Measurements from ENCODE around the gene CNKSR2.
A peak's percentile ranks its signal among the peaks of the same experiment; 100 is the strongest.

Gene CNKSR2

GRCh38 chrX:21369613-21370012, 4.6 kb upstream of the CNKSR2 start:
- no peak for TF ChIP-seq CTCF (IDR thresholded peaks at IDR 0.05; ENCODE audit: insufficient read depth, low read length, poor library complexity, severe bottlenecking)
- TF ChIP-seq EZH2phosphoT487 (conservative IDR thresholded peaks at IDR 0.05; ENCODE audit: low read length), result no peak
- no peaks in the 10 kb centered on the region for H3K36me3 ChIP-seq (ENCODE audit: low read length)
- no peak overlapping the region for H3K4me3 ChIP-seq (ENCODE audit: insufficient read depth, low read length, poor library complexity, severe bottlenecking)
- no peak overlapping the region for H3K27ac ChIP-seq (ENCODE audit: low read depth, low read length)
- H3K9me2 ChIP-seq (replicated peaks; ENCODE audit: insufficient read depth, low read length), result no peaks in the 10 kb centered on the region
- no peaks in the 10 kb centered on the region for H4K20me1 ChIP-seq (ENCODE audit: low read depth, low read length)
- H3K27me3 ChIP-seq (ENCODE audit: low read length), result no peaks in the 10 kb centered on the region
- H3K9ac ChIP-seq (ENCODE audit: low read length), result no peak overlapping the region
- H3F3A ChIP-seq (ENCODE audit: insufficient read depth), result no peaks in the 10 kb centered on the region
- H3K4me2 ChIP-seq (ENCODE audit: low read depth, low read length, poor library complexity, severe bottlenecking), result no peak overlapping the region
- no peaks in the 10 kb centered on the region for H3K79me2 ChIP-seq (ENCODE audit: insufficient read depth, low read length)
- H2AFZ ChIP-seq (ENCODE audit: low read depth, low read length, severe bottlenecking), result no peak overlapping the region
- H3K9me3 ChIP-seq (ENCODE audit: insufficient read depth, low read length), result no peaks in the 10 kb centered on the region

GRCh38 chrX:21373001-21373400, 1.2 kb upstream of the CNKSR2 start:
- Histone ChIP-seq H3K36me3 (ENCODE audit: low read length) (no peaks in the 10 kb centered on the region), H3K79me2 (ENCODE audit: insufficient read depth, low read length) (peaks cover 6% of the 10 kb centered on the region; the same call in 1 of the 2 replicates), H3K27me3 (ENCODE audit: low read length) (no peaks in the 10 kb centered on the region), H3K4me2 (ENCODE audit: low read depth, low read length, poor library complexity, severe bottlenecking) (peak overlapping the region; percentile 88), H3F3A (ENCODE audit: insufficient read depth) (no peaks in the 10 kb centered on the region), H3K9me3 (ENCODE audit: insufficient read depth, low read length) (no peaks in the 10 kb centered on the region), H4K20me1 (ENCODE audit: low read depth, low read length) (no peaks in the 10 kb centered on the region), H3K9ac (ENCODE audit: low read length) (peak overlapping the region; percentile 83), H3K27ac (ENCODE audit: low read depth, low read length) (no peak overlapping the region), H3K4me3 (ENCODE audit: insufficient read depth, low read length, poor library complexity, severe bottlenecking) (peak overlapping the region; percentile 57), H2AFZ (ENCODE audit: low read depth, low read length, severe bottlenecking) (peak overlapping the region; percentile 82), H3K9me2 (replicated peaks; ENCODE audit: insufficient read depth, low read length) (no peaks in the 10 kb centered on the region)
- TF ChIP-seq EZH2phosphoT487 (conservative IDR thresholded peaks at IDR 0.05; ENCODE audit: low read length) (no peak), CTCF (IDR thresholded peaks at IDR 0.05; ENCODE audit: insufficient read depth, low read length, poor library complexity, severe bottlenecking) (no peak)

- H3K27ac ChIP-seq (ENCODE audit: low read depth, low read length), result peak overlapping the region; percentile 57
- no peaks in the 10 kb centered on the region for H3F3A ChIP-seq (ENCODE audit: insufficient read depth)
- H3K79me2 ChIP-seq (ENCODE audit: insufficient read depth, low read length), result peaks cover 6% of the 10 kb centered on the region; the same call in 1 of the 2 replicates
- H3K9ac ChIP-seq (ENCODE audit: low read length), result peak overlapping the region; percentile 83
- peak overlapping the region; percentile 88 for H3K4me2 ChIP-seq (ENCODE audit: low read depth, low read length, poor library complexity, severe bottlenecking)
- no peak for TF ChIP-seq CTCF (IDR thresholded peaks at IDR 0.05; ENCODE audit: insufficient read depth, low read length, poor library complexity, severe bottlenecking)
- TF ChIP-seq EZH2phosphoT487 (conservative IDR thresholded peaks at IDR 0.05; ENCODE audit: low read length), result no peak
- H3K27me3 ChIP-seq (ENCODE audit: low read length), result no peaks in the 10 kb centered on the region
- peak overlapping the region; percentile 57 for H3K4me3 ChIP-seq (ENCODE audit: insufficient read depth, low read length, poor library complexity, severe bottlenecking)
- H3K9me2 ChIP-seq (replicated peaks; ENCODE audit: insufficient read depth, low read length), result no peaks in the 10 kb centered on the region
- H3K36me3 ChIP-seq (ENCODE audit: low read length), result no peaks in the 10 kb centered on the region
- H2AFZ ChIP-seq (ENCODE audit: low read depth, low read length, severe bottlenecking), result peak overlapping the region; percentile 82
- H3K9me3 ChIP-seq (ENCODE audit: insufficient read depth, low read length), result no peaks in the 10 kb centered on the region
- H4K20me1 ChIP-seq (ENCODE audit: low read depth, low read length), result no peaks in the 10 kb centered on the region
These were observed 518 bp upstream of the CNKSR2 start for GRCh38 chrX:21373637-21374162.

All from SU-DHL-6 (cell line).